Raji (cell line): ENCODE measurements around the gene BAHD1.

Experiments
- POLR2A ChIP-seq: IDR thresholded peaks from 2 replicates; pipeline ENCODE4 v1.6.1; 2011; ENCODE audit warnings: low read depth, low read length, control low read depth; ENCODE audit not compliant: insufficient read depth

Gene BAHD1

DNA sequence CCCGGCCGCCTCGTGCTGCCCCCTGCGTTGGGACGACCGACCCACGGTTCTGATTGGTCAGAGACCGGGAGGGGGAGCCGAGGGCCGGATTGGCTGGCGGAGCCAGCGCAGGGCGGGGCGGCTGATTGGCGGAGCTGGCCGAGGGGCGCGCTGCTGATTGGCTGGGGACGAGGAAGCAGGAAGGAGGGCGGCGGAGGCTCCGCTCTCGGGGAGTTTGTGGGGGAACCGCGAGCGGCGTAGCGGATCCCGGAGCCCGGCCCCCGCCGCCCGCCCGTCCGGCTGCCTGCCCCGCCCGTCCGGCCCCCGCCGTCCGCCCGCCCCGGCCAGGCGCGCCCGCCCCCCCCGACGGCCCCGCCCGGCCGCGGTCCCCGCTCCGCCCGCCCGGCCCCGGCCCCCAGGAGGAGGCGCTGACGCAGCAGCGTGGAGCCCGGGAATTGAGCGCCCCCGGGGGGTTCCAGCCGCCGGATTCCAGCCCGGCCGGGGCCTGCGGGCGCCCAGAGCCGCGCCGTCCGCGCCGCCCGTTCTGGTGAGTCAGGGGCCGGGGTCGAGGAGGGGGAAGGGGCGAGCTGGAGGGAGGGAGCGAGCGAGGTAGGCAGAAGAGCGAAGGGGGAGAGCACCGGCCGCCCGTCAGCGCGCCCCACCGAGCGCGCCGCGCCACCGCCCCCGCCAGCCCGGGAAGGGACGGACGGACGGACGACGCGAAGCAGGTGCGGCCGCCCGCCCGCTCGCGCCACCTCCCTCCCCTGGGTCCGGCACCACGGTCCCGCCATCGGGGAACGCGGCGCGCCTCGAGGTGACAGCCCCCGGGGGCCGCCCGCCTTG lies at the start of gene BAHD1:
TSS of gene BAHD1 (plus strand) at position 211 of the 822 bp plus-strand sequence. CDS start 17,512 bp downstream, outside the sequence.
- peak; percentile 57 for TF ChIP-seq POLR2A

DNA sequence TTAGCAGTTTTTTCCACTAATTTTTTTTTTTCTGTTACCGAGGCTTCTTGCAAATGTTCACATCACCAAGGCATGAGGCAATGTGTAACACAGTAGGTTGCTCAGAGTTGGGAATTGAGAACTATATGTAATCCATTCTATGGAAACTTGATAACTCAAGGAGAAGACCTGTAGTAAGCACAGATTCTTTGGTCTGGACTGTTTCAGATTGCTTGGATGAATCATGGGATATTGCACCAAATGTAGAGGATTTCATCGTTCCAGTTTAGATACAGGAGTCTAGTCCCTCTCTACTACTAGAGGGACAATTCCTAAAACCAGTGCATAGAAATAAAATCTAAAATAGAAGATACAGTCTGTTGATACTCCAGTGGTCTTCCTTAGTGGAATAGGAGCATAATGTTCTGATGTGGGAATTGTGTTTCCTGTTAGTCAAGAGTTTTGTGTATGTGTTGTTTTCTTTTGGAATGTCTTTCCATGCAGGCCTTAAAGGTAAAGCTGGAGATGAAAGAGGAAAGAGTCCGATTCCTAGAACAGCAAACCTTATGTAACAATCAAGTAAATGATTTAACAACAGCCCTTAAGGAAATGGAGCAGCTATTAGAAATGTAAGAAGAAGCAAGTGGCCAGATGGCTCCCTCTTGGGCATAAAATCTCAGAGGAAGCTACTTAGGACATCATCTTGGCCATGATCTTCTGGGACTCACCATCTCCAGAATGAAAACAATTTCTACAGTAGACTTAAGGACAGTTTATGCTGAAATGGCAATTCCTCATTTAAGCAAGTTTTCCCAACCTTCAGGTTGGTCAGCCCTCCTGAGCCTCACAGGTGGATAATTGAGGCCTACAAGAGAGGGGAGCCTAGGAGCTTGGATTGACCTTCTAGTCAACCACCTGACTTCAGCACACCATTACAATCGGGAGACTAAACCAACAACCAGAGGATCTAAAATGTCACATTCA lies 47.5 kb upstream of the BAHD1 start:
- TF ChIP-seq POLR2A, result no peak

- no peak for TF ChIP-seq POLR2A
These were observed 42.9 kb upstream of the BAHD1 start for GRCh38 chr15:40397688-40398412.

DNA sequence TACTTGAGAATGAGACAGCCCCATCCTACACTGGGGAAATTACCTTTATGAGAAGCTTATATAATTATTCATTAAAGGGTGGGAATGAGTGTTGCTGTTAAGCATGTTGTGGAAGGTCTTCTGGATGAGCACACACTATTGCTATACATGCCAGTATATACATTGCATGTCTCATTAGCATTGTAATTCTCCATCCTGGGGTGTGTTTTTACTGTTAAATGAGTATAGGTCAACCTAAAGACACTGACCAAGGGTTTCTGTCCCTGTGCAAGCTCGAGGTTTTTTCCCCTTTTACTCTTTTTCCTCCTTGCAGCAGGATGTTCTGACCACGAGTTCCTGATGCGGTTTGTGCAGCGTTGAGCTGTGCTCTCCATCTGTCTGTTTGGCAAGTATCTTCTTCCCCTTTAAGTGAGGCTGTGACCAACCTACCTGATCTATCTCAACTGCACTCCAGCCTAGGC lies 42.3 kb upstream of the BAHD1 start:
- TF ChIP-seq POLR2A, result no peak

GRCh38 chr15:40399370-40399769 lies 41.4 kb upstream of the BAHD1 start:
- TF ChIP-seq POLR2A, result no peak

DNA sequence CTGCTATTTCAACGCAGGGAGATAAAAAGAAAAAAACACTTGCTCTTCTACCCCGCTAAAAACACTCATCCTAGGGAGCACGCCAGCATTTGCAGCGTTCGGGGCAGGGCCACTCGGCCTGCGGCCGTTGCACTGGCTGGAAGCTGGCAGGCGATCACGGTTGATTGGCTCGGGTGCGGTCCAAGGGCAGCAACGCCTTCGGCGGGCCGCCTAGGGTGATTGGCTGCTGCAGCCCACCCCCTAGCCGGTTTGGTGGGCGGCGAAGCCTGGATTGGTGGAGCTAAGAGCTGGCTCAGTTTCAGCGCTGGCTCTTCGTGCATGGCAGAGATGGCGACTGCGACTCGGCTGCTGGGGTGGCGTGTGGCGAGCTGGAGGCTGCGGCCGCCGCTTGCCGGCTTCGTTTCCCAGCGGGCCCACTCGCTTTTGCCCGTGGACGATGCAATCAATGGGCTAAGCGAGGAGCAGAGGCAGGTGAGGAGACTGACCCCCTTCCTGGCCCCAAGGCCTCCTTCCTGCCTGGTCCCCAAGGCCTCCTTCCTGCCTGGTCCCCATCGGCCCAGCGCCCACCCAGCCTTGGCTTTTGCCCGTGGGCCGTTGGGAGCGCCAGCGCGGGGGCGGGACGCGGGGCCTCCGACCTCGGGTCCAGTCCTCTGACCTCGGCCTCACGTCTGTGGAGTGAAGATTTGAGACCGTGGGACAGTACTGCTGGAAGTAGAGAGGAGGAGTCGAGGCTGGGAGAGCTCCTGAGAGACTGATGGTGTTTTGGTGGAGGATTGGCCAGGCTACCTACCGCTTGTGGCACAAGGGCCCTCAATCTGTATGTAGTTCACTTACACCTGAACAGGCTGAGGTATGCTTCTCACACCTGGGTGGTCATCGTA lies 35.0 kb upstream of the BAHD1 start, which contains the start of gene IVD:
TSS of gene IVD (plus strand) at position 295 of the 881 bp plus-strand sequence. CDS start at position 328, 33 bp downstream.
- peak; percentile 86 for TF ChIP-seq POLR2A

GRCh38 chr15:40407330-40407990 lies 33.3 kb upstream of the BAHD1 start:
- no peak for TF ChIP-seq POLR2A

GRCh38 chr15:40409366-40409765 lies 31.4 kb upstream of the BAHD1 start:
- TF ChIP-seq POLR2A, result no peak

DNA sequence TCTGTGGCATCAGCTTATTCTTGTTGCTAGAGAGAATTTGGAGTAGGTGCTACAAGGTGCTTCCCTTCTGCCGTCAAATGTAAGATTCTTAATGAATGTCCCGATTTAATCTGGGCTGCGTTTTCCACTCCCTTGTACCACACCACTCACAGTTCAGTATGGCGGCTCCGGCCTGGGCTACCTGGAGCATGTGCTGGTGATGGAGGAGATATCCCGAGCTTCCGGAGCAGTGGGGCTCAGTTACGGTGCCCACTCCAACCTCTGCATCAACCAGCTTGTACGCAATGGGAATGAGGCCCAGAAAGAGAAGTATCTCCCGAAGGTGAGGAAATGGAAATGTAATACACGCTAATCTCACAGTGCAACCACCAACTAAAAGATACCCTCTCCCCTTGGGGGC lies 30.3 kb upstream of the BAHD1 start:
- no peak for TF ChIP-seq POLR2A

GRCh38 chr15:40412095-40412759 lies 28.5 kb upstream of the BAHD1 start:
- no peak for TF ChIP-seq POLR2A

DNA sequence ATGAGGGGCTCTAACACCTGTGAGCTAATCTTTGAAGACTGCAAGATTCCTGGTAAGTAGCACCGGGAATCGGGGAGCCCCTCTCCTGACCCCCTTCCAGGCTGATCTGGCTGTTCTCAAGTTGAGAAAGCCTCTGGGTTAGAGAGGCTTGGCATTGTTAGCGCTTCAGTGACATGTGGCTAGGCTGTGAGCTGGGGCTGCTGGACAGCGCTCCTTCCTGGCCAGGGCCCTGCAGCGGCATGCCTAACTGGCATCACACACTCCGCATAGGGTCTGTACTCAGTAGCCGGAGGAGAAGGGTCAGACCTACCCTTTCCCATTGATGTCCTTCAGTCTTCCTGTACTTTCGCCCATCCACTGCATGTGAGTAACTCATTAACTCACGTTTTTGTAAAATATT lies 27.7 kb upstream of the BAHD1 start:
- no peak for TF ChIP-seq POLR2A

DNA sequence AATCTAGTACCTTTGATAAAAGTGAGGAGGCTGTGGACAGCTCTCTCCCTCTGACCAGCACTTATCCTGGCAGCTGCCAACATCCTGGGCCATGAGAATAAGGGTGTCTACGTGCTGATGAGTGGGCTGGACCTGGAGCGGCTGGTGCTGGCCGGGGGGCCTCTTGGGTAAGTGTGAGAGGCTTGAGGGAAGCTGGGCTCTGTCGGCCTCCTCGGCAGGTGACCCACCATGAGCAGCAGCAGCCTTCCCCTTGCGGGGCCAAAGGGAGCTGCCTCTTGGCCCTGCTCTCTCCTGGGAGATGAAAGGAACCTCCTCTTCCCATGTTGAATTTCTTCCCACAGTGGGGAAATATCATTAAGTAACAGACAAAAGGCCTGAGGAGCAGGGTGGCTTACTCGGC lies 25.9 kb upstream of the BAHD1 start:
- no peak for TF ChIP-seq POLR2A

DNA sequence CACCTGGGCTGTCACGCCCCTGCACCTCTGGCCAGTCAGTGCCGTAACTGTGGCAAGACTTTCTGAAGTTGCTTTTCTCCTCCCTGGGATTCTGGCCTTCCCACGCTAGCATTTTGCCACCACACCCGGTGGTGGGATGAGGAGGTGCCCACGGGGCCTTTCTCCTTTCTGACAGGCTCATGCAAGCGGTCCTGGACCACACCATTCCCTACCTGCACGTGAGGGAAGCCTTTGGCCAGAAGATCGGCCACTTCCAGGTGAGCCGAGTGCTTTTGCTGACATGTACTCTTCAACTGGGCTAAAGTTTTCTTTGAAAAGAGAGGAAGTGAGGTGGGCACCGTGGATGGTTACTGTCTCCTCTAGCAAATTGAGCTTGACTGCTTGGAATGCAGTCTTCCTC lies 25.5 kb upstream of the BAHD1 start:
- no peak for TF ChIP-seq POLR2A
